ENCODE results near the gene CLDN6.

Gene CLDN6

DNA sequence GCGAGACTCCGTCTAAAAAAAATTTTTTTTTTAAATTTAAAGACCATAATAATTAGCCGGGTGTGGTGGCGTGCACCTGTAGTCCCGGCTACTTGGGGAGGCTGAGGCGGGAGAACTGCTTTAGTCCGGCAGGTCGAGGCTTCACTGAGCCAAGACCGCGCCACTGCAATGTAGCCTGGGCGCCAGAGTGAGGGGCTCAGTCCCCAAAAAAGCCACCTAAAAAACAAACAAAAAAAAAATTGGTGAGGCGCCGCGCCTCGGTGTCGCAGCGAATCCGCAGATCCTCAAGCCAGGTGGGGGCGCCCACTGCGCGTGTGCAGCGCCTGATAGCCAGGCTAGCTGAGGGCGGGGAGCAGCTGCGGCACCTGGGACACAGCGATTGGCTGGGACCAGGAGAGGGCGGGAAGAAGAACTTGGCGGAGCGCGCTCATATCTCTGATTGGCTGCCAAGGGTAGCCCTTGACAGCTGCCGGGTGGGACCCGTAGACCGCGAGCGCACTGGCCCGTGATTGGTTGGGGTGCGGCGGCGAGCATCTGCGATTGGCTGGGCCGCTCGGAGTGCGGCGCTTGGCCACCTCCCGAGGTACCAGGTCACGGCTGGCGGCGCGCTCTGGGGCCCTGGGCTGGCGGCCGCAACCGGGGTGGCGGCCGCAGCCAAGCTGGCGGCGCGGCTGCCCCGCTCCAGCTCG is 14.3 kb downstream of the CLDN6 start:
- H3K4me3 ChIP-seq (ENCODE audit: low read depth, low read length): no peak overlapping the region
- peak; percentile 99 for DNase-seq (ENCODE audit: low read depth)
- TF ChIP-seq, protein P1, sequence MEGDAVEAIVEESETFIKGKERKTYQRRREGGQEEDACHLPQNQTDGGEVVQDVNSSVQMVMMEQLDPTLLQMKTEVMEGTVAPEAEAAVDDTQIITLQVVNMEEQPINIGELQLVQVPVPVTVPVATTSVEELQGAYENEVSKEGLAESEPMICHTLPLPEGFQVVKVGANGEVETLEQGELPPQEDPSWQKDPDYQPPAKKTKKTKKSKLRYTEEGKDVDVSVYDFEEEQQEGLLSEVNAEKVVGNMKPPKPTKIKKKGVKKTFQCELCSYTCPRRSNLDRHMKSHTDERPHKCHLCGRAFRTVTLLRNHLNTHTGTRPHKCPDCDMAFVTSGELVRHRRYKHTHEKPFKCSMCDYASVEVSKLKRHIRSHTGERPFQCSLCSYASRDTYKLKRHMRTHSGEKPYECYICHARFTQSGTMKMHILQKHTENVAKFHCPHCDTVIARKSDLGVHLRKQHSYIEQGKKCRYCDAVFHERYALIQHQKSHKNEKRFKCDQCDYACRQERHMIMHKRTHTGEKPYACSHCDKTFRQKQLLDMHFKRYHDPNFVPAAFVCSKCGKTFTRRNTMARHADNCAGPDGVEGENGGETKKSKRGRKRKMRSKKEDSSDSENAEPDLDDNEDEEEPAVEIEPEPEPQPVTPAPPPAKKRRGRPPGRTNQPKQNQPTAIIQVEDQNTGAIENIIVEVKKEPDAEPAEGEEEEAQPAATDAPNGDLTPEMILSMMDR (conservative IDR thresholded peaks at IDR 0.05; ENCODE audit: low read depth, low read length): peak; percentile 46

DNA sequence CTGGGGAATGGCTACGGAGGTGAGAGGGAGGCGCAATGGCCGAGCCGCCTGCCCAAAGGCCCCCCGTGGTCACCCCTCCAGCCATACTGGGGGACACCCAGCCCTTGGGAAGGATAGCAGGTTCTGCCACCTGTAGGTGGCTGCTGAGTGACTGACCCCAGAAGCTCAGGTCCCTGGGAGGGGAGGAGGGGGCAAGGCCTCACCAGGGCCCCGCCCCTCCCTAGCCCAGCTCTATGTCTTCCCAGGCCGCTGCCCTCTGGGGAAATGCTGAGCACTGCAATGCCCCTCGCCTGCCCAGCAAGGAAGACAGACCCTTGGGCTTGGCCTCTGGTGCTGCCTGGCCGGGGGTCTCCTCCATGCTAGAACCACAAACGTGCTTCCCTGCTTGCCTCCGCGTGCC is 16.7 kb downstream of the CLDN6 start:
- TF ChIP-seq, protein P1 (conservative IDR thresholded peaks at IDR 0.05; ENCODE audit: low read depth, low read length): no peak
- no peak overlapping the region for H3K4me3 ChIP-seq (ENCODE audit: low read depth, low read length)
- no peak for DNase-seq (ENCODE audit: low read depth)

DNA sequence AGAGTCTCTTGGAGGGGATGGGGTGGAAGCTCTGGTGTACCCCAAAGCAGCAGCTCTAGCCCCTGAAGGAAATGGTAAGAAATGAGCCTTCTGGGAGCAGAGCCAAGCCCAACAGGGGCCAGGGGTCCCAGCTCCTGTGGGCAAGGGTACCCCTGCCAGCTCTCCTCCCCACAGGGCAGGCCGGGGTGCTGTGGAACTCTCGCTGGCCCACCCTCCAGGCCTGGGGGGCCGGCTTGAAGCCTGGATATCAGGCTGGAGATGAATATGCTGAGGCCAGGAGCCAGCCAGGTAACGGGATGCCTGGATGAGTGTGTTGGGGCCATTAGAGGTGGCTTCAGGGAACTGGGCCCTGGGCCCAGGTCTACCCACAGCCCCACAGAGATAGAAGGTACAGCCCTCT is 17.4 kb downstream of the CLDN6 start:
- DNase-seq (ENCODE audit: low read depth): no peak
- no peak overlapping the region for H3K4me3 ChIP-seq (ENCODE audit: low read depth, low read length)

GRCh38 chr16:2999929-3000328 is 18.1 kb downstream of the CLDN6 start:
- no peak for DNase-seq (ENCODE audit: low read depth)
- TF ChIP-seq, protein P1 (conservative IDR thresholded peaks at IDR 0.05; ENCODE audit: low read depth, low read length): no peak
- no peak overlapping the region for H3K4me3 ChIP-seq (ENCODE audit: low read depth, low read length)

More for the DNA sequence above, 17.4 kb downstream of the CLDN6 start:
- TF ChIP-seq, protein P1 (conservative IDR thresholded peaks at IDR 0.05; ENCODE audit: low read depth, low read length): no peak

DNA sequence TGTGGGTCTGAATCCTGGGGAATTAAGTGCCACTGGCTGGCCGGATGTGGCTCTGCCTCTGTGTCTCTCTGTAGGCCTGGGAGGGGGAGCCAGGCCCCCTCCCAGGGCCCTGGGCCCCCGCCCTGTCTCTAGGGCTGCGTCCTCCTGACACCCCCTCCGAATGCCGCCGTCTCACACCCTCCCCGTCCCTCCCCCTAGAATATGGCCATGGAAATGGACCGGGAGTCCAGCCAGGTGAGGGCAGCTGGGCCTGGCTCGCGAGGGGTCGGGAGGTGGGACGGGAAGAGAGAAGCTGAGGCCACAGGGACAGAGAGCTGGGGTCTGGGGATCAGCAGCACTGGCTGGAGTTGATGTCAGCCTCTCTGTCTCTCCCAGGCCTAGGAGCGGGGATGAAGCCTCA is 21.7 kb downstream of the CLDN6 start:
- DNase-seq (ENCODE audit: low read depth): no peak
- H3K4me3 ChIP-seq (ENCODE audit: low read depth, low read length): no peak overlapping the region
- TF ChIP-seq, protein P1 (conservative IDR thresholded peaks at IDR 0.05; ENCODE audit: low read depth, low read length): no peak

DNA sequence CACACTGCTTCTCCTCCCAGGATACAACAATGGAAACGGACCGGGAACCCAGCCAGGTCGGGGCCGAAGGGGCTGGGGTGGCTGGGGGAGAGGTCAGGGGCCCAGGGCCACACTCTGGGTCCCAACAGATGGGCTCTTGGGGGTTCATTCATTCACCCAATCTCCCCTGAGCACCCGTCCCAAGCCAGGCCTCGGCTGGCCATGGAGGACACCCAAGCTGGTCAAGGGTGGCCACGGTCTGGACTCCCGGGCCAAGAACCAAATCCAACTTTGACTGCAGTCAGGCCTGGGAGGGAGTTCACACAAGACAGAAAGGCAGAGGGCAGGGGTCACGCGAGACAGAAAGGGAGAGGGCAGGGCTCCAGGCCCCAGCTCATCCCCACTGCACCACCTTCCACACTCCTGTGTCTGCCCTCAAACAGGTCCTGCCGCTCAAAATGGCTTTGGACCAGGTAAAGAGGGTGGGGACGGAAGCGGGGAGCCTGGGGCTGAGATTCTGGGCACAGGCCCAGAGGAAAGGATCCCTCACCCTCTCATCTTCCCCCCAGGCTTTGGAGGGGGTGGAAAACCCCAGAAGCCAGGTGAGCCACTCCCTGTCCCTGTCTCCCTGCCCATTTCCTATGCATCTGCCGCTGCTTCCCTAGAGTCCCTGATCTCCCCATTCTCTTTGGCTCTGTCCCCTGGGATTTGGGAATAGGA is 25.5 kb downstream of the CLDN6 start:
- DNase-seq (ENCODE audit: low read depth): no peak
- no peak overlapping the region for H3K4me3 ChIP-seq (ENCODE audit: low read depth, low read length)
- TF ChIP-seq, protein P1 (conservative IDR thresholded peaks at IDR 0.05; ENCODE audit: low read depth, low read length): no peak

Measured in choroid plexus epithelial cell (primary cell).